HG03460 (cell line): ENCODE measurements around the gene KCNJ12.
"Not testable (repeated sequence)": the region's sequence is repeated elsewhere in the genome, so short reads cannot be mapped to it uniquely, and the experiment has no call there.

Experiments
- ATAC-seq: cut with Tn5 transposase; IDR thresholded peaks from one replicate; pipeline ENCODE4 v1.9.1; 2021; ENCODE audit not compliant: unreplicated experiment

The KCNJ12 gene

DNA sequence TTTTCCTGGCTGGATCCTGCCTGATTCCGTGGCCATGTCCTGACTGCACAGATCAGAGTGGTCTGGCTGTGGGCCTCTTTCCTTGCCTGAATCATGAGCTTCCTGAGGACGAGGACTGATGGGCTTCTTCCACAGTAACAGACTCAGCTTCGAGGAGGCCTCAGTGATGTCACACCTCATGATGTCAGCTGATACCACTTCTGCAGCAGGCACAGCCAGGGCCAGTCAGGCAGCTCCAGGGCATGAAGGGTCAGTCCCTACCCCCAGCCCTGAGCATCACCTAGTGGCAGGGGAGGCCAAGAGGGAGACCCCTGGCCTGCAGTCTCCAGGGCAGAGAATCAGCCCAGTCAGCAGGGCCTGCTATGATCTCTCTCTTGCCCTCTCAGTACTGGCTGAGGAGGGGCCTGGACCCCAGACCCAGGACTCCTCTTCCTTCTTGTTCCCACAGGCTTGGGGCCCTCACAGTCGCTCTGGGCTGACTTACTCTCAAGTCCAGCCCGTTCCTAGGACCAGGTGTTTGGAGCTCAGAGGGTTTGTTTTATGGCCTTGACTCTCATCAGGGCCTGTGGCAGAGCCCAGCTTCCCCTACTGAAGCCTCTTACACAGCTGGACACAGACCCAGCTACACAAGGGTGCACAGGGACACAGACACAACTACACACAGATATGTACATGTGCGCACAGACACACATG lies 26.7 kb upstream of the KCNJ12 start:
- not testable (repeated sequence) for ATAC-seq

DNA sequence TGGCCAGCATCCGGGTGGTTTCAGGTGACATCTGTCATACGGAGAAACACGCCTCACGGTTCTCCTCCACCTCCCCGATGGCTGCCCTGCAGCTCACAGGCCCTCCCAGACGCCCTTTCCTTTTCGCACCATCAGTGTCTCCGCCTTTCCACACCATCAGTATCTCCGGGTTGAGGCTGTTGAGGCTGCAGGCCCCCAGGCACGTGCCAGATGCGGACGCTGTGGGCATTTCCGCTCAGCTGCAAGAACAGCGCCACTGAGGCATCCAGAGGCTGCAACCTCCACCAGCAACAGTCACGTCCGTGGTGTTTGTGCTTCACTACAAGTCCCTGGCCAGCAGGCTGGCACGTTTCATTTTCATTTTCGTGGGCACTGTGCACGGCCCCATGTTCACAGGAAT lies 25.7 kb upstream of the KCNJ12 start:
- not testable (repeated sequence) for ATAC-seq

DNA sequence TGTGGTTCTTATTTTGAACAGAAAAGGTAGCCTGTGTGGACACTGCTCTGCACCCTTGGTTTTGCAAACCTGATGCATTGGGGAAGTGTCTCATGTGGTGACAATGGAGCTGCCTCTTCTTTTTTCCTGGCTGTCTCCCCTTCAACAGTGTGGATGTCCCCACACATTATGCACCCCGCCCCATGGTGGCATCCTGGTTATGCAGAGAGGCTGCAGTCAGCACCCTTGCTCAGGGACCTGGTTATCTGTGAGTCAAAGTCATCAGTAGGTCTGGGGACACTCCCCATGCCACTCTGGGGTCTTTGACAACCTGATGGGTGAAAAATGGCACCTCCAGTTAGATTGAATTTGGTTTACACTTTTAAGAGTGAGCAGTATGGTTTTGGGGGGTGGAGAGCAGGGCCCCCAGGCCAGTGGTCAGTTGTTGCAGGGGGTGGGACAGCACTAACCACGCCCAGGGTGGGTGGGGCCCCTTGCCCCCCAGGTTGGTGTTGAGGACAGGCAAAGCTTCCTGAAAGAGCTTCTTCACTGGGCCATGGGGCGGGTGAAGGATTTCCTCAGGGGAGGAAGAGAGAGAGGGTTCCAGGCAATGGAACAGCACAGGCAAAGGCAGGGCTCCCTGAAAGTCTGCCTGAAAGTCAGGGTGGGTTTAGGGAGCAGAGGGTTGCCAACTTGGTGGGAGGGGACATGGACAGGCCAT lies 24.6 kb upstream of the KCNJ12 start:
- ATAC-seq: no peak

DNA sequence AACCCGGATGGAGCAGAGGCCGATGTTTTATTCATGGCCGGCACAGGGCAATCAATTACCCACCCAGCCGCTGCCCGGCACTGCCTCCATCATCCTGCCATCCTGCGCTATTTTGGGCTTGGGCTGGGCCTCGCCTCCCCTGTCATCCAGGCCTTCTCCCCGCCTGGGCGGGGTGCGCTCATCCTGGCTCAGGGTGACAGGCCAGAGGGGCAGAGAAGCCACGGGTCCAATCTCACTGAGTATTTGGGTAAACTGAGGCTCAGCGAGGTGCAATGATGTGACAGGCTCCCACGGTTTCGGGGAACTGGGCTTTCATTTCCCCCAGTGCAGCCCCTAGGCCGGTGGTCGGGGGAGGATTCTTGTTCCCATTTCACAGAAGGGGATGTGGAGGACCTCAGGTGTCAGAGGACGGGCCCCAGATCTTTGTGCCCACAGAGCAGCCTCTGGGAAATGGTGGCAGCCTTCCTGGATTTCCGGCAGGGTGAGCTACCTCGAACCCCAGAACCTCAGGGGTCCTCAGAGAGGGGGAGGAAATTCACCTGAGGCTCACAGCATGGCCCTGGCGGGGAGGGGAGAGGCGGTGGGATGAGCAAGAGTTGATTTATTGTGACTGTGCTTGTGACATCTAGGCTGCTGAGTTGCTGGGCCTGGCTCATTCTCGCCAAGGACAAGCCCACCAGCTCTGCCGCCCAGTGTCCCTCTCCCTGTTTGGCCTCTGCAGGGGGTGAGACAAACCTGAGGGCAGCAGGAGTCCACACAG lies 23.8 kb upstream of the KCNJ12 start:
- ATAC-seq: no peak

DNA sequence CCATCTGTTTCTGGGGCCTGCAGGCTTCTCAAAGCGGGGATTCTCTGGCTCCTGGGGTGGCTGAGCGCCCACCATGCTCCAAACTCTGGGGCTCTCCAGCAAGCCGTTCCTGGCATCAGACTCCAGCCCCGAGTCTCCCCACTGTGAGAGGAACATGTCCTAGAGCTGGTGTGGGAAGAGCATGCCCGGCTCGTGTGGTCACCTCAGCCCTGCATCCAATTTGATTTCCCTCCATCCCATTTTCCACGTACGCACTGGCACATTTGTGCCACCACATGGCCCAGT lies 23.2 kb upstream of the KCNJ12 start:
- no peak for ATAC-seq

DNA sequence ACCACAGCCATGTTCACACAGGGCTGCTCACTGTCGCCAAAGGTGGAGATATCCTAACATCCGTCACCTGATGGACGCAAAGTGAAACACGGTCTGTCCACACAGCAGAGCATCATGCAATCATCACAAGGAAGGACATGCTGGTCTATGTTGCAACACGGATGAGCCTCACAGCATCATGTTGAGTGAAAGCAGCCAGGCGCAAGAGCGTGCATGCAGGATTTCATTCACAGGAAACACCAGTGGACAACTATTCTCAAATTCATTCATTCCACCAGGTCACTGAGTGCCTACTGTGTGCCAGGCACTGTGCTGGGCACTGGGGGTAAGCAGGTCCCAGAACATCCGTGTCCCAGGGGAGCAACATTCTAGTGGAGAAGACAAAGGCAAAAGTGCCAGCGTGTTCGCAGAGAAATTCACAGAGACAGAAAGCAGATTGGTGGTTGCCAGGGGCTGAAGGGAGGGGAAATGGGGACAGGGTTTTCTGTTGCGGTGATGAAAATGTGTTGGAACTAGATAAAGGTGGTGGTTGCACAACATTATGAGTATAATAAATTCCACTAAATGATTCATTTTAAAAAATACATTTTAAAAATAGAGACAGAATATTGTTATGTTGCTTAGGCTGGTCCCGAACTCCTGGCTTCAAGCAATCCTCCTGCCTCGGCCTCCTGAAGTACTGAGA lies 22.7 kb upstream of the KCNJ12 start:
- no peak for ATAC-seq

DNA sequence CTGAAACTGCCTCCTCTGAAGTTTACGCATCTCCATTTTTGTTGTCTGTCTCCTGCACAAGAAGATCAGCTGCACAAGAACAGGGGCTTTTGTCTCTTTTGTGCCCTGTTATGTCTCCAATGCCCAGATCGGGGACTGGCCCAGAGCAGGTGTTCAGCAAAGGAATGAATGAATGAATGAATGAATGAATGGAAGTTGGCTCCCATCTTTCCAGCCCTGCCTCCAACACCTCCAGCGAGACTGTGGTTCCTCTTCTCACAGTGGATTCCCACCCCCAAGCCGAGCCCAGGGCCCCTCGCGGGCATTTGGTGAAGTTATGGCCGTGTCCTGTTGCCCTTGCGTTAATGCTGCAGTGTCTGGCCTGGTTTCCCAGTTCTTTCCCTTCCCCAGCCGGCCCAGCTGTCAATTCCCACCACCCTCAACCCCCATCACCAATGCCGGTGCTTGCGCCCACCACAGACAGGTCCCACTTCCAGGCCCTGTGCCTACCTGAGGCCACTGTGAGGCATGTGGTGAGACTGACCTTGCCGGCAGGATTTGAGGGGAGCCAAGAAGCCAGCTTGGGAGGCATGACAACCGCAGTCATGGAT lies 21.3 kb upstream of the KCNJ12 start:
- ATAC-seq: no peak

DNA sequence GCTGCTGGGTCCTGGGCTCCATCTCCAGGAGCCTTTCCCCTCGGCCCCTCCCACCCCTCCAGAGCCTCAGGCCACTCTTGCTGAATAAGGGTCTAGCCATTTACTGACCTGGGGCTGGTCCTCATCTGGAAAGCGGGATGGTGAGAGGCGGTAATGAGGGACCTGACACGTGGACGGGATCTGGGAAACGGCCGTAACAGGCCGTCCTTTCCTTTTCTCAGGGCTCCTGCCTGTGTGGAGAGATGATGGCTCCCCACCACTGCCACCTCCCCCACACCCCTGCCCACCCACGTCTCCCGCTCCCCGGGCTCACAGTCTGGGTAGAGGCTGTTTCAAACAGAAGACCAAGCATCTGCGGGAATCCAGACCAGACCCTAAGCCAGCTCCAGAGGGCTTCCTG lies 20.6 kb upstream of the KCNJ12 start:
- ATAC-seq: no peak

DNA sequence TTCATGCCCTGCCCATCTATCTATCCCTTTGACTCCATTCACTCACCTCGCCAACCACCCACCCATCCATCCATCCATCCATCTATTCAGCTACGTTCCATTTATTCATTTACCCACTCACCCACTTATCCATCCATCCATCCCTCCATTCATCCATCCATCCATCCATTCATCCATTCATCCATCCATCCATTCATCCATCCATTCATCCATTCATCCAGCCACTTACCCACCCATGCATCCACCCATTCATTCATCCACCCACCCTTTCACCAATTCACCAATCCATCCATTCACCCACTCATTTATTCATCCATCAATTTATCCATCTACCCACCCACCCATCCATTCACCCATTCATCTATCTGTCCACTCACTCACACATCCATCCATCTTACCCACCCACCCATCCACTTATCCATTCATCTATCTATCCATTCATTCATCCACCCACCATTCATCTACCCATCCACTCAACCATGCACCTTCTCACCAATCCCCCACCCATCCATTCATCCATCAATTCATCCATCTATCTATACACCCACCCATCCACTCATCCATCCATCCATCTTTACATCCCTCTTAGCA lies 19.5 kb upstream of the KCNJ12 start:
- no peak for ATAC-seq

DNA sequence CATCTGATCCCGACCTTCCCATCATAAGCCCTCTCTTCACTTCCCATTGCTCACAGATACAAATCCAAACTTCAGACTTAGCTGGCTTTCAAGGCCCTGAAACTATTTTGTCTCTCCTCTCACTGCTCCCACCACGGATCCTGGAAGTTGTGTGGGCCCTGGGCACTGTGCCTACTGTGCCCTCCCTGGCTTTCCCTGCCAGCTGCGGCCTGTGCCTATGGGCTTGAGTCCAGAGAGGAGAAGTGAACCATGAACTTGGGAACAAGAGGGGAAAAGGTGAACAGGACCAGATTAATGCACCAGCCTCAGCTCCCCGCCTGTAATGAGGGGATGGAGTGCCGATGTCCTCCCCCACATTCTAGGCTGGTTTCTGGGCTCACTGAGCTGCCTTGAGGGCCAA lies 18.9 kb upstream of the KCNJ12 start:
- ATAC-seq: no peak

DNA sequence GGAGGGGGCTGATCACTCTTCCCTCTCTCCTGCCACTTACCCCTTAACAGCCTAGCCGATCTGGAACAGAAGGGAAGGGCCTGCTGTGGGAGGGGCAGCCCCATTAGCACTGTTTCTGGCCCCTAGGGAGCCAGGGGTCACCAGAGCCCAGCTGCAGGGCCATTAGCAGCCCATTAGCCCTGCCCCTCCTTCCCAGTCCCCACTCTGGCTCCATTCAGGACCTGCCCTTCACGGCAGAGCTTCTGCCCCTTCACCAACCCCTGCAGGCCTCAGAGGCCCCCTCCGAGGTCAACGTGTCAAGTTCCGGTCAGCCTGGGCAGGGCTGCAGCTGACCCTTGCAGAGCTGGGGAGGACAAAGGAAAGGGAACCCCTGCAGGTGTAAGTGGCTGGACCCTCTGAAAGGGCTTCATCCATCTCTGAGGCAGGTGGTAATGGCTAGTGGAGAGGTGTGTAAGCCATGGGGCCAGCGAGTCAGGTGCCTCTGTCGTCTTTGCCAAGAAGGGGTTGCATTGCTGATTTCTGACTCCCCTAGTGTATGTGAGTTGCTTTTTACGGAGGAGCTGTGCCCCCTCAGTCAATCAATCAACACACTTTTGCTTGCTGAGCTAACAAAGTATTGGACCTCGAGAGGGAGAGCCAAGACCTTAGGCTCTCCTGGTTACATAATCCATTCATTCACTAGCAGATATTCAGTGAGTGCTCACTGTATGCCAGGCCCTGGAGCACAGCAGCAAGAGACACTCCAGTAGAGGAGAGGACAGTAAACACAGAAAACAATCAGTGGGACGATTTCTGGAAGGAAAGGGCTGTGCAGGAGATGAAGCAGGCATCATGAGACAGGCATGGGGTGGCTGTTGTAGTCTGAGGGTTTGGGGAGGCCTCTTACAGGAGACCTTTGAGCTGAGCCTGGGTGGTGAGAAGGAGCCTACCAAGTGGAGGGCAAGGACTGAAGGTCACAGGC lies 18.2 kb upstream of the KCNJ12 start:
- ATAC-seq: no peak

DNA sequence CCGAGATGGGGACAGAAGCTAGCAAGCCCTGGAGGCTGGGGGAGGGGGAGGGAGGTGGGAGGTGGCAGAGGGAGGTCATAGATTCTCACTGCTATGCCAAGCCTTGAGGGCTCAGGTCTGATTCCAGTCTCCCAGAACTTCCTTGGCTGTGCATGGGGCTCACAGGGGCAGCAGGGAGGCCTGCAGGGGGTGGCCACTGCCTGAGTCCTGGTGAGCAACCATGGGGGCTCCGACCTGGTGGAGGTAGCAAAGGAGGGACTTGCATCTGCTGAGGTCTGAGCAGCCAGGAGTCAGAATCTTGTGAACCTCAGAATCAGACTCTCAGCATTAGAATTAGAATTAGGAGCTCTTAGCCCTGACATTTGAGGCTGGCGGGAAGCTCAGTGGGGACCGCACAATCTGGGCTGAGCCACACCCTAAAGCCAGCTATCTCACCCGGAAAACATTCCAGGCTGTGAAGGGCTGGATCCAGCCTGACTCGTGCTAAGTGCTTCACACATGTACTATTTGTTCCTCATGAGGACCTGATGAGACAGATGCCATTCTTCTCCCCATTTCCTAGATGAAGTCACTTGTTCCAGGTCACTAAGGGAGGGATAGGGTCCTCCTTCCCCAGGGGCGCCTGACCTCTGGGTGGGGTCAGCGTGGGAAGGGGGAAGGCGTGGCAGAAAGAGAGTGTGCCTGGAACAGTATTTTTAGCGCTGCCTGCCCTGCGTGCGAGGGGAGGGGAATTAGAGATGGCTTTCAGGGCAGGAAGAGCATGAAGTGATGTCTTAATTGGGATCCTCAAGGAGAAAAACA lies 17.3 kb upstream of the KCNJ12 start:
- ATAC-seq: no peak

DNA sequence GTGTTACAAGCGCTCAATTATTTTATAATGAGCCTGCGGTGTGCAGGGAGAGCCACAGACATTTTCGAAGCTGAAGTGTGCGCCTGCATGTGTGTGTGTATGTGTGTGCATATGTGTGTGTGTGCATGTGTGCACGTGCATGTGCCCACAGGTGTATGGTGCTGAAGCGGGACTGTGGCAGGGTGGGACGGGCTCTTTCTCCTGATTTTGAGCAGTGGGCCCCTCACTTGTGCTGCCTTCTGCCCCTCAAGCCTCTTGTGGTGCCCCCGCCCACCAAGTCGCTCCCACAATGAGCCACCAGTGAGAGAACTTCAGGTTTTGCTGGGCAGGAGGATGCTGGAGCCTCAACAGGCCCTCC lies 16.7 kb upstream of the KCNJ12 start:
- no peak for ATAC-seq

DNA sequence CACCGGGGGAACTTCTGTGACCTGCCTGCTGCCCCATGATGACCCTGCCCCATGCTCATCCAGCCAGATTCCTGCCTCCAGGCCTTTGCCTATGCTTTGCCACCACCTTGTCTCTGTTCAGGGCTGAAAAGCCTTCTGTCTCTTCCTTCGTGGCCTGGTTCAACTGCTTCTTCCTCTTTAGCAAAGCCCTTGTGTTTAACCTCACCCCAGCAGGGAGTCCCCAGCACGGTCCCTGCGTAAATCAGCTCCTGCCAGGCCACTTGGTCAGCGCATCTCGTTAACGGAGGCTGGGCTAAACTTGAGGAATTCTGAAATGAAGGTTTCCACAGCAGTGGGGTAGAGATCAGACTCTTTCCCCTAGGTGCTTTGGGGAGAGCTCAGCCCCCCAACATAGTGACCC lies 16.1 kb upstream of the KCNJ12 start:
- ATAC-seq: no peak

DNA sequence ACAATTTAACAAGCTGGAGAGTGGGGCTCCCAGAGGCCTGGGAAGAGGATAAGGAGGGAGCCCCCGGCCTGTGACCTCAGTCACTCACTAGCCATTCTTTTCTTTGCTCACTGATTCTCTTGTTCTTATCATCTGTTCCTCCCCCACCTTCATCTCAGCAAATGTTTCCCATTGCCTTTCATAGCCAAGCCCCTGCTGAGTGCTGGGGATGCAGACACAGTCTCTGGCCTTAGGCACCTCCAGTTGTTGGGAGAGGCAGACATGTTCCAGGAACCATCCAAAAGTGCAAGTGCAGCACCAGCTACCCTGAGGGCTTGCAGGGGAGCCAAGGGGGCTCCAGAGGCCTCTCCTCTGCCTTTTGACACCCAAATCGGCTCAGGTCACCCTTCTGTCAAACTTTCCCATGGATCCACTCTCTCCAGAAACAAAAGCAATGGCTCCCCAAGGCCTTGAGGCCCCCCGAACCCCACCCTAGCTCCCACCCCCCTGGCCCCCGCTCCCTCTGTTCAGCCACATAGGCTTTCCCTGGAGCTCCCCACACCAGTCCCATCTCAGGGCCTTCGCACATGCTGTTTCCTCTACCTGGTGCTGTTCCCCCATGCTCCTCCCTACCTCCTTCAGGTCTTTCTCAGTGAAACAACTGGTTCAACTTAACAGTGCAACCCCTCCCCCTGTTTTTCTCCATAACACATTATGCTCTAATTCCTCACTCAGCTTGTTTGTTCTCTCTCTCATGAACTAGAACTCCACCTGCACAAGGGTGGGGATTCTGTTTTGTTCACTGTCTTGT lies 14.9 kb upstream of the KCNJ12 start:
- ATAC-seq: no peak

DNA sequence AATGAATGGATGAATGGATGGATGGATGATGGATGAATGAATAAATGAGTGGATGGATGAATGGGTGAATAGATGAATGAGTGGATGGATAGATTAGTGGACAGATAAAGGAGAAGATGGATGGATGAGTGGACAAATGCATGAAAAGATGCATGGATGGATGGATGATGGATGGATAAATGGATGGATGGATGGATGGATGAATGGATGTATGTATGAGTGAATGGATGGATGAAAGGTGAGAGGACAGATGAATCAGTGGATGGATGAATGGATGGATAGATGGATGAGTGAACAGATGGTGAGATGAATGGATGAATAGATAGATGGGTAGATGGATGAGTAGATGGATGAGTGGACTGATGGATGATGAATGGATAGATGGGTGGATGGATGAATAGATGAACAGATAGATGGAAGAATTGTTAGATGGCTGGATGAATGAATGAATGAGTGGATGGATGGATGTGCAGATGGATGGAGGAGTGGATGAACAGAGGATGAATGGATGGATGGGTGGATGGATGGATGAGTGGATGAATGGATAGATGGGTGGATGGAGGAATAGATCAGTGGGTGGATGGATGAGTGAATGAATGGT lies 13.7 kb upstream of the KCNJ12 start:
- no peak for ATAC-seq

DNA sequence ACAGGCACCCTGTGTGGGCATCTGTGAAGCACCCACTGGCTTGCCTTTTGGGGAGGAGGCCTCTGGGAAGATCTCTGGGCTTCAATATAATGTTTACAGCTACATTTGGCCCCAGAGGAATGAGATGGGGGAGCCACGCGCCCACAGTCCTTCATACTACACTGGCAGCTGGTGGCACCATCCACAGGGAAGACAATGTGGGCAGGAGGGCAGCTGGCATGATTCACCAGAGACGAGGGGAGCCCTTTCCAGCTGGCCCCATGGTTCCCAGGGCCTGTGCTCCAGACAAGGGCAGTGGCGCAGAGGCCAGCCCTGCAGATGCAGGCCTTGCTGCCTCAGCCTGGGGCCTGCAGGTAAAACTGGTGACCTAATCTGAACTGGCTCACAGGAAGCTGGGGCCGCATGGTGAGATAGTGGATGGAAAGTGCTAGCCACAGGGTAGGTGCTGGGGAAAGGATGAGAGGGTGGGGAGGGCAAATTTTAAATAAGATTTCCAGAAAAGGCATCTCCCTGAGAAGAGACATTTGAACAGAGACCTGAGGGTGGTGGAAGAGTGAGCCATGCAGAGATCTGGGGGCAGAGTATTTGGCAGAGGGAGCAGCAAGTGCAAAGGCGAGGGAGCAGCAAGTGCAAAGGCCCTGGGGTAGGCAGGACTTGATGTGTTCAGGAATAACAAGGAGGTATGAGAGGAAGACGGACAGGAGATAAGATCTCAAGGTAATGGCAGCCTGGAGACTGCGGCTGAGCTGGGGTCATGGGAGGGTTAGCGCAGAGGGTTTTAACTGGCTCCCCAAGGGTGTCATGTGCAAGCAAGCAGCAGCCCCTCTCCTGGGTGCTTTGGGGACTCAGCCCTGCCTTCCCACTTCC lies 12.1 kb upstream of the KCNJ12 start:
- ATAC-seq: no peak
